K562 (cell line): Measurements from ENCODE around the gene BST1. TPM values are rescaled to one million over a fixed set of nuclear protein-coding genes. Genes with fewer than 3 reads are reported as not detected.

Experiments used
- ATAC-seq: fragments of 200-7000 bp; cut with Tn5 transposase; 3 replicates; pipeline ENCODE4 v1.9.1; 2020; ENCODE audit warnings: moderate library complexity
- BruUV-seq: library from RNA; stranded (reverse); fragments of 400-500 nt; replicated peaks from 2 replicates; lab custom pipeline; 2021; lab: Mats Ljungman, UMichigan
- CTCF ChIA-PET: fragments of 300-600 bp; formaldehyde crosslinking; extraction: SDS; loops from one replicate; lab custom pipeline; 2021; ENCODE audit warnings: low intra/inter-chr PET ratio; lab: Yijun Ruan, JAX
- POLR2A ChIA-PET: fragments of 300-600, 350-650 bp; sonication (Branson Sonifier 250); formaldehyde crosslinking; extraction: SDS; loops from one replicate; lab custom pipeline; 2021; ENCODE audit warnings: antibody characterized with exemption, inconsistent platforms; lab: Yijun Ruan, JAX
- DNase-seq, 4 experiments: peaks; one replicate each; pipeline versions ENCODE4 v3.0.0 to v3.0.0-alpha.2; 2011 to 2018; ENCODE audit warnings: low spot score in 3 of 4, mixed read lengths in 3 of 4; ENCODE audit errors: extremely low read depth in 1 of 4
- FAIRE-seq: peaks from 2 replicates; lab custom pipeline; 2011; peaks lifted over from hg19 to GRCh38; lab: Jason Lieb, UNC
- H2AFZ ChIP-seq: 2 replicates; pipeline ENCODE4 v1.6.0; 2011; ENCODE audit warnings: low read depth, low read length, control low read depth, inconsistent platforms
- H3K27ac ChIP-seq: fragments of 200-600 bp; 3 replicates; pipeline ENCODE4 v1.8.0; 2011; ENCODE audit warnings: low read depth, mild to moderate bottlenecking, control low read depth, inconsistent platforms, low read length, moderate library complexity, mixed read lengths; ENCODE audit errors: extremely low read depth
- H3K27me3 ChIP-seq, 2 experiments: fragments of 300-600 bp in 1 of 2; 2 replicates in 1 of 2; 3 replicates in 1 of 2; pipeline versions ENCODE4 v1.6.0 to v1.8.0; 2011; ENCODE audit warnings: inconsistent platforms in 2 of 2, low read length in 2 of 2, mild to moderate bottlenecking in 1 of 2, mixed read lengths in 1 of 2, moderate library complexity in 1 of 2; ENCODE audit not compliant: control insufficient read depth in 2 of 2, insufficient read depth in 2 of 2
- H3K36me3 ChIP-seq: fragments of 300-600 bp; 3 replicates; pipeline ENCODE4 v1.8.0; 2011; ENCODE audit warnings: mild to moderate bottlenecking, low read length, inconsistent platforms; ENCODE audit not compliant: control insufficient read depth, insufficient read depth
- H3K4me1 ChIP-seq, 2 experiments: fragments of 200-600 bp in 1 of 2; replicated peaks in 1 of 2; 2 replicates in 1 of 2; 3 replicates in 1 of 2; pipeline versions ENCODE4 v1.5.1 to v1.8.0; 2011; ENCODE audit warnings: inconsistent platforms in 2 of 2, low read length in 2 of 2, mild to moderate bottlenecking in 1 of 2, mixed read lengths in 1 of 2, moderate library complexity in 1 of 2; ENCODE audit not compliant: control insufficient read depth in 2 of 2, insufficient read depth in 2 of 2
- H3K4me2 ChIP-seq: 2 replicates; pipeline ENCODE4 v1.6.1; 2011; ENCODE audit warnings: low read length, control low read depth, inconsistent platforms, mixed read lengths; ENCODE audit not compliant: insufficient read depth
- H3K4me3 ChIP-seq: fragments of 200-600 bp; sonication (generic), shearing (Covaris generic); 2 replicates; pipeline ENCODE4 v1.5.1; 2016; ENCODE audit warnings: control low read depth, inconsistent platforms
- H3K79me2 ChIP-seq: fragments of 200-600 bp; 3 replicates; pipeline ENCODE4 v1.8.0; 2011; ENCODE audit warnings: low read length, inconsistent platforms; ENCODE audit not compliant: control insufficient read depth, insufficient read depth
- H3K9ac ChIP-seq, 2 experiments: 2 replicates each; pipeline versions ENCODE4 v1.6.0 to v1.6.1; 2011; ENCODE audit warnings: low read depth in 2 of 2, low read length in 2 of 2, control low read depth in 1 of 2, inconsistent platforms in 1 of 2, mild to moderate bottlenecking in 1 of 2, mixed read lengths in 1 of 2; ENCODE audit not compliant: insufficient read depth in 1 of 2
- H3K9me1 ChIP-seq: one replicate; pipeline ENCODE4 v1.6.0; 2011; ENCODE audit warnings: inconsistent platforms, mild to moderate bottlenecking, low read length, moderate library complexity; ENCODE audit not compliant: control insufficient read depth, insufficient read depth
- H3K9me3 ChIP-seq: replicated peaks from 2 replicates; pipeline ENCODE4 v1.5.1; 2011; ENCODE audit warnings: low read depth, low read length, inconsistent platforms; ENCODE audit not compliant: control insufficient read depth, insufficient read depth
- H4K20me1 ChIP-seq: replicated peaks from 2 replicates; pipeline ENCODE4 v1.6.1; 2011; ENCODE audit warnings: low read length, inconsistent platforms, mixed read lengths; ENCODE audit not compliant: control insufficient read depth, insufficient read depth
- CXXC5 ChIP-seq: fragments of 250-450 bp; sonication (Bioruptor Pico); IDR thresholded peaks from 2 replicates; pipeline ENCODE4 v1.8.0; 2022; ENCODE audit warnings: inconsistent platforms, mild to moderate bottlenecking, moderate library complexity
- DPF2 ChIP-seq: fragments of 450-650 bp; IDR thresholded peaks from 2 replicates; pipeline ENCODE4 v1.6.1; 2016
- FIP1L1 ChIP-seq: fragments of 200-400 bp; formaldehyde crosslinking; IDR thresholded peaks from 2 replicates; pipeline ENCODE4 v1.6.1; 2018; ENCODE audit warnings: mild to moderate bottlenecking, low read depth, low read length; ENCODE audit not compliant: poor library complexity, severe bottlenecking
- GABPB2 ChIP-seq: fragments of 250-450 bp; sonication (Bioruptor Pico); conservative IDR thresholded peaks from 2 replicates; pipeline ENCODE4 v1.5.1; 2021; ENCODE audit warnings: mild to moderate bottlenecking
- HNRNPUL1 ChIP-seq: fragments of 200-400 bp; formaldehyde crosslinking; IDR thresholded peaks from 2 replicates; pipeline ENCODE4 v1.6.1; 2017; ENCODE audit warnings: low read length
- RBM14 ChIP-seq: fragments of 200-400 bp; formaldehyde crosslinking; IDR thresholded peaks from 2 replicates; pipeline ENCODE4 v1.6.1; 2018; ENCODE audit warnings: low read depth, mild to moderate bottlenecking, low read length, moderate library complexity, borderline replicate concordance; ENCODE audit not compliant: insufficient read depth
- TCFL5 ChIP-seq: fragments of 250-450 bp; sonication (Bioruptor Pico); conservative IDR thresholded peaks from 2 replicates; pipeline ENCODE4 v1.6.1; 2021; ENCODE audit warnings: mild to moderate bottlenecking, moderate library complexity, matching md5 sums
- ZC3H8 ChIP-seq: fragments of 450-650 bp; IDR thresholded peaks from 2 replicates; pipeline ENCODE4 v1.6.1; 2017
- ZNF3 ChIP-seq: fragments of 250-450 bp; sonication (Bioruptor Pico); IDR thresholded peaks from 2 replicates; pipeline ENCODE4 v1.5.0; 2021; ENCODE audit warnings: mild to moderate bottlenecking, moderate library complexity
- ZNF76 ChIP-seq: fragments of 250-450 bp; sonication (Bioruptor Pico); IDR thresholded peaks from 2 replicates; pipeline ENCODE4 v1.4.0; 2020; ENCODE audit warnings: mild to moderate bottlenecking, moderate library complexity, borderline replicate concordance
- ZNF766 ChIP-seq: fragments of 200-800 bp; sonication (Bioruptor generic); conservative IDR thresholded peaks from 2 replicates; pipeline ENCODE4 v1.6.1; 2016; ENCODE audit warnings: missing genetic modification characterization, missing compliant biosample characterization
- WGBS: fragments of 100-300 bp; shearing (Covaris generic); methylation state at CpG from one replicate; pipeline ENCODE4 v1.1.6; 2016; ENCODE audit warnings: low coverage, mixed read lengths; ENCODE audit not compliant: insufficient coverage; ENCODE audit errors: missing lambda C conversion rate; 5-methylcytosine and 5-hydroxymethylcytosine counted together
- in situ Hi-C: fragments of 300-500 bp; cut with MboI; formaldehyde crosslinking; loops from 4 replicates; pipeline ENCODE4 v1.15.0; 2018; ENCODE audit warnings: inconsistent platforms, mixed read lengths
- intact Hi-C: fragments of 100-400 bp; cut with micrococcal nuclease; formaldehyde crosslinking; loops from 2 replicates; pipeline ENCODE4 v1.14.2; 2022
- polyA plus RNA-seq, 8 experiments: library from polyadenylated mRNA; depleted of rRNA in 4 of 8; stranded (reverse) in 5 of 8; unstranded in 3 of 8; fragments of >200 nt; fragmentation: Nextera tagmentation in 2 of 8; fragmentation: Illumina TruSeq in 1 of 8; extraction: Ambion mirVana in 2 of 8; extraction: Trizol in 1 of 8; gene quantifications; 2 replicates each; pipeline versions ENCODE4 v1.2.1 to v1.2.3, GENCODE V29; 2011 to 2014; ENCODE audit warnings: inconsistent platforms in 1 of 8, missing spikeins in 1 of 8
- total RNA-seq, 7 experiments: library from RNA; depleted of rRNA in 6 of 7; stranded (reverse); fragments of >200 nt in 6 of 7; fragmentation: Illumina TruSeq in 2 of 7; extraction: Trizol in 2 of 7; gene quantifications; 2 replicates each; pipeline versions ENCODE4 v1.2.1 to v1.2.3, GENCODE V29; 2011 to 2021; ENCODE audit warnings: low replicate concordance in 1 of 7
- TF ChIP-seq, protein P1 (sequence below): fragments of 450-650 bp; formaldehyde crosslinking; IDR thresholded peaks from 2 replicates; pipeline ENCODE4 v1.4.0; 2020; ENCODE audit warnings: mild to moderate bottlenecking
- TF ChIP-seq, protein P2 (sequence below), 2 experiments: fragments of 450-650 bp in 1 of 2; IDR thresholded peaks; 2 replicates each; pipeline ENCODE4 v1.6.1; 2011 to 2017; ENCODE audit warnings: low read depth in 2 of 2, antibody characterized with exemption in 1 of 2, borderline replicate concordance in 1 of 2, low read length in 1 of 2, mild to moderate bottlenecking in 1 of 2, mixed read lengths in 1 of 2; ENCODE audit not compliant: control insufficient read depth in 1 of 2
- TF ChIP-seq, protein P3 (sequence below): fragments of 150-350 bp; conservative IDR thresholded peaks from 2 replicates; pipeline ENCODE4 v1.6.1; 2014; ENCODE audit warnings: low read length

The BST1 gene
- total and polyA plus RNA-seq, 9 of the 15 experiments (the other 6 are each of a cell fraction or from before 2014, with no cell fraction given): 0.04 to 0.38 (median 0.07) TPM; not detected in 6

DNA sequence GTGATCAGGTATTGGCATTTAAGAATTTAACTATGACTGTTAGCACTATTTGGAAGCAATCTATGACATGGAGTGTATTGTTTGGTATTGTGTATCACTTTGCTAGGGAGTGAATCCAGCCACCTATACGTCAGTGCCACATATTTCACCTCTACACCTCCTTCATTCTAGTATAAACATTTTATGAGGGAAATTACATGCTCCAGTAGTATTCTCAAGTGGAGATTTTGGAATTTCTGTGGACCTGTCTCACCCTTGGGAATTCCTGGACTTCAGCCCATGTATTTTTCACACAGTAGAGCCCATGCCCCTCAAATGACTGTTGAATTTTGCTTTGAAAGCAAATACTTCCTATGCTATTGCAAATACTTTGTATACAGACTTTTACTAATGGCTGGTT lies 11.3 kb downstream of the BST1 start (continued):
- TF ChIP-seq, protein P1, sequence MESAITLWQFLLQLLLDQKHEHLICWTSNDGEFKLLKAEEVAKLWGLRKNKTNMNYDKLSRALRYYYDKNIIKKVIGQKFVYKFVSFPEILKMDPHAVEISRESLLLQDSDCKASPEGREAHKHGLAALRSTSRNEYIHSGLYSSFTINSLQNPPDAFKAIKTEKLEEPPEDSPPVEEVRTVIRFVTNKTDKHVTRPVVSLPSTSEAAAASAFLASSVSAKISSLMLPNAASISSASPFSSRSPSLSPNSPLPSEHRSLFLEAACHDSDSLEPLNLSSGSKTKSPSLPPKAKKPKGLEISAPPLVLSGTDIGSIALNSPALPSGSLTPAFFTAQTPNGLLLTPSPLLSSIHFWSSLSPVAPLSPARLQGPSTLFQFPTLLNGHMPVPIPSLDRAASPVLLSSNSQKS (CRISPR knock-in tag): no peak
- TF ChIP-seq FIP1L1: no peak
- no peak for TF ChIP-seq GABPB2
- no peak for TF ChIP-seq CXXC5
- TF ChIP-seq RBM14: no peak
- TF ChIP-seq, all 486 proteins: peak for 0

DNA sequence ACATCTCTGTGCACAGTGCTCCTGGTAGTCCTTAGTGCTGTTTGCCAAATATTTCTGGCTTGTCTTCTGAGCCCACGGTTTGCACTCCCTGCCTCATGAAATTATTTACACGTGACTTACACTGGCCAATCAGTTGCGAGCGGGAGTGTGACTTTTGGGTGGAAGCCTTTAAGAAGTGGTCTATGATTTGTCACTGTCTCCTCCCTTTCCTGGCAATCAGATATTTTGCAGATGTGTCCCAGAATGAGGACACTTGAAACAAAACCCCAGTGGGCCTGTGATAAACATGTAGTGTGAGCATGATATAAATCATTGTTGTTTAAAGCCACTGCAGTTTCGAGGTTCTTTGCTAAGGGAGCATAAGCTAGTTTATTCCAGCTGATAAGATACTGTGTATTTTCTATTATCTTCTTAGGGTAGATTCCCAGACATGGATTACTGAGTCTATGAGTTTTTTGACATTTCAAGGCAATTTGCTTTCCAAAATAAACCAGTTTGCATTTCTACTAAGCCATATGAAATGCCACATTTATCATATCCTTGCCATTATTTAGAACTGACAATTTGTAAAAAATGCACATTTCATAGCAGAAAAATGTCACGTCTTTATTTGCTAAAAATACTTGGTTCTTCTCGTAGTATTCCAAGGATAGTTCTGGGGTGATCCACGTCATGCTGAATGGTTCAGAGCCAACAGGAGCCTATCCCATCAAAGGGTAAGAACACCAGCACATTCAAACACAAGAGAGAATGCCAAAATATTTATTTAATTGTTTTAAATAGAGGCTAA lies 12.0 kb downstream of the BST1 start:
- in situ Hi-C loops: no loop called here
- intact Hi-C loops: loop anchor here (5.0 kb wide), 1 partner anchor 63 kb away; no protein-coding TSS in a partner anchor
- no peaks in the 10 kb centered on the region; a peak in 1 of 5 replicates for H3K27me3 ChIP-seq
- H3K36me3 ChIP-seq: no peaks in the 10 kb centered on the region
- no peak overlapping the region for H2AFZ ChIP-seq
- BruUV-seq: no TSS peak
- CTCF ChIA-PET: no interaction called here
- H3K4me3 ChIP-seq: no peak overlapping the region
- no peaks in the 10 kb centered on the region for H3K9me1 ChIP-seq
- POLR2A ChIA-PET: no interaction called here
- no peaks in the 10 kb centered on the region for H4K20me1 ChIP-seq
- no peak overlapping the region for H3K27ac ChIP-seq
- H3K79me2 ChIP-seq: no peaks in the 10 kb centered on the region
- H3K4me2 ChIP-seq: no peak overlapping the region
- no peaks in the 10 kb centered on the region for H3K9me3 ChIP-seq
- peak; percentile 59 for FAIRE-seq
- no peak overlapping the region for H3K9ac ChIP-seq
- DNase-seq: peak; percentile 24 to 45 (median 37)
- ATAC-seq: peak; percentile 68
- WGBS: 7% methylated on average over 8 of the region's 8 CpGs
- no peaks in the 10 kb centered on the region; a peak in 1 of 5 replicates for H3K4me1 ChIP-seq
- no peak for TF ChIP-seq ZNF766 (CRISPR knock-in tag)
- TF ChIP-seq, protein P2, sequence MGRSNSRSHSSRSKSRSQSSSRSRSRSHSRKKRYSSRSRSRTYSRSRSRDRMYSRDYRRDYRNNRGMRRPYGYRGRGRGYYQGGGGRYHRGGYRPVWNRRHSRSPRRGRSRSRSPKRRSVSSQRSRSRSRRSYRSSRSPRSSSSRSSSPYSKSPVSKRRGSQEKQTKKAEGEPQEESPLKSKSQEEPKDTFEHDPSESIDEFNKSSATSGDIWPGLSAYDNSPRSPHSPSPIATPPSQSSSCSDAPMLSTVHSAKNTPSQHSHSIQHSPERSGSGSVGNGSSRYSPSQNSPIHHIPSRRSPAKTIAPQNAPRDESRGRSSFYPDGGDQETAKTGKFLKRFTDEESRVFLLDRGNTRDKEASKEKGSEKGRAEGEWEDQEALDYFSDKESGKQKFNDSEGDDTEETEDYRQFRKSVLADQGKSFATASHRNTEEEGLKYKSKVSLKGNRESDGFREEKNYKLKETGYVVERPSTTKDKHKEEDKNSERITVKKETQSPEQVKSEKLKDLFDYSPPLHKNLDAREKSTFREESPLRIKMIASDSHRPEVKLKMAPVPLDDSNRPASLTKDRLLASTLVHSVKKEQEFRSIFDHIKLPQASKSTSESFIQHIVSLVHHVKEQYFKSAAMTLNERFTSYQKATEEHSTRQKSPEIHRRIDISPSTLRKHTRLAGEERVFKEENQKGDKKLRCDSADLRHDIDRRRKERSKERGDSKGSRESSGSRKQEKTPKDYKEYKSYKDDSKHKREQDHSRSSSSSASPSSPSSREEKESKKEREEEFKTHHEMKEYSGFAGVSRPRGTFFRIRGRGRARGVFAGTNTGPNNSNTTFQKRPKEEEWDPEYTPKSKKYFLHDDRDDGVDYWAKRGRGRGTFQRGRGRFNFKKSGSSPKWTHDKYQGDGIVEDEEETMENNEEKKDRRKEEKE (IDR thresholded peaks at IDR 0.05; ENCODE audit: borderline replicate concordance in 1 of 2, control insufficient read depth in 1 of 2, low read depth in 2 of 2, low read length in 1 of 2): no peak
- no peak for TF ChIP-seq TCFL5 (CRISPR knock-in tag)
- no peak for TF ChIP-seq HNRNPUL1
- TF ChIP-seq ZC3H8: no peak
- no peak for TF ChIP-seq DPF2
- no peak for TF ChIP-seq ZNF3 (CRISPR knock-in tag)
- TF ChIP-seq, protein P3, sequence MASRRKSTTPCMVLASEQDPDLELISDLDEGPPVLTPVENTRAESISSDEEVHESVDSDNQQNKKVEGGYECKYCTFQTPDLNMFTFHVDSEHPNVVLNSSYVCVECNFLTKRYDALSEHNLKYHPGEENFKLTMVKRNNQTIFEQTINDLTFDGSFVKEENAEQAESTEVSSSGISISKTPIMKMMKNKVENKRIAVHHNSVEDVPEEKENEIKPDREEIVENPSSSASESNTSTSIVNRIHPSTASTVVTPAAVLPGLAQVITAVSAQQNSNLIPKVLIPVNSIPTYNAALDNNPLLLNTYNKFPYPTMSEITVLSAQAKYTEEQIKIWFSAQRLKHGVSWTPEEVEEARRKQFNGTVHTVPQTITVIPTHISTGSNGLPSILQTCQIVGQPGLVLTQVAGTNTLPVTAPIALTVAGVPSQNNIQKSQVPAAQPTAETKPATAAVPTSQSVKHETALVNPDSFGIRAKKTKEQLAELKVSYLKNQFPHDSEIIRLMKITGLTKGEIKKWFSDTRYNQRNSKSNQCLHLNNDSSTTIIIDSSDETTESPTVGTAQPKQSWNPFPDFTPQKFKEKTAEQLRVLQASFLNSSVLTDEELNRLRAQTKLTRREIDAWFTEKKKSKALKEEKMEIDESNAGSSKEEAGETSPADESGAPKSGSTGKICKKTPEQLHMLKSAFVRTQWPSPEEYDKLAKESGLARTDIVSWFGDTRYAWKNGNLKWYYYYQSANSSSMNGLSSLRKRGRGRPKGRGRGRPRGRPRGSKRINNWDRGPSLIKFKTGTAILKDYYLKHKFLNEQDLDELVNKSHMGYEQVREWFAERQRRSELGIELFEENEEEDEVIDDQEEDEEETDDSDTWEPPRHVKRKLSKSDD: no peak
- TF ChIP-seq ZNF76 (CRISPR knock-in tag): no peak
